HG02798 (cell line): ENCODE measurements around the gene CNKSR2.
A peak's percentile ranks its signal among the peaks of the same experiment; 100 is the strongest.
"Not testable (repeated sequence)": the region's sequence is repeated elsewhere in the genome, so short reads cannot be mapped to it uniquely, and the experiment has no call there.

Source experiments
- ATAC-seq: cut with Tn5 transposase; IDR thresholded peaks from one replicate; pipeline ENCODE4 v1.9.1; 2021; ENCODE audit warnings: mild to moderate bottlenecking; ENCODE audit not compliant: unreplicated experiment, poor library complexity

The CNKSR2 gene

DNA sequence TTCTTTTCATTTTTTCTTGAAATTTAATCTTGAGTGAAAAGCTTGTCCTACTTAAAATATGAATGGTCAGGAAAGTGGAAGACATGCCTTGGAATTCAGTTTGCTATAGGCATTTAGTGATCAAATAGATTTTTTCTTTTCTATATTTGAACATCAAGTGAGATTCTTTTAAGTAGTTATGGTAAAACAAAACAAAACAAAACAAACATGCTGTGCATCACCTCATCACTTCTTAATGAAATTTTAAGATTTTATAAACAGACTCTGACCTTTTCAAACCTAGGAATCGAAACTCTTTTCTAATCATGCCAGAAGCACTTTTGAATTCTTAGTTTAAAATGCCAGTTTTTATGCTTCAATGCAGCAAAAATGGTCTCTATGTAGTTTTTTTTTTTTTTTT lies 62.8 kb downstream of the CNKSR2 start:
- no peak for ATAC-seq

DNA sequence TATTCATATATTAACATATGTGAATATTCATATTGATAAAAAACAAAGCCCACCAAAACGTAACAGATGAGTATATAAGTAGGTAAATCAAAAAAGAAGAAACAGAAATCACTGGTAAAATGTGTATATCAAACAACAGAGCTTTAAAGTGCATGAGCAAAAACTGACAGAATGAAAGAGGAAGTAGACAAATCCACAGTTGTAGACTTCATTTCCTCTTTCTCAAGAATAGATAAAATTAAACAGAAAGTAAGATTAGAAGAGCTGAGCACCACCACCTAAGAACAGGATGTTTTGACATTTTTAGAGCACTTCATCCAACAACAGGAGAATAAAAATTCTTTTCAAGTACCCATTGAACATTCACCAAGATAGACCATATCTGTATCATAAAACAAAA lies 64.6 kb downstream of the CNKSR2 start:
- ATAC-seq, result peak; percentile 98

DNA sequence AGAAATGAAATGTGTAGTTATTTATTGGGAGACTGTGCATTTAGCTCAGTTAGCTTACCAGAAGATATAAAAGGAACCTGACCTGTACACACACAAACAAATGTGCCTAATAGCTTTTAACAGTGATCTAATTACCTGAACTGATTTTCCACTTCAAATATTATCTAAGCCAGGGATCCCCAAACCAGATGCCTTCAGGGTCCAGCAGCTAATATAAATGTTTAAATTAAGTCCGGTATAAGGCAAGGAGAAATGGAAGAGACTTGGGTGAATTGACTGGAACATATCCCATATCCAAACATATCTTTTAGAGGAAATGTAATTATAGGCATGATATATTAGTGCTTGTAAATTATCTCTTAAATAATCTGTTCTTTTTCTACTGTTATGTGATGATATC lies 66.7 kb downstream of the CNKSR2 start:
- no peak for ATAC-seq

DNA sequence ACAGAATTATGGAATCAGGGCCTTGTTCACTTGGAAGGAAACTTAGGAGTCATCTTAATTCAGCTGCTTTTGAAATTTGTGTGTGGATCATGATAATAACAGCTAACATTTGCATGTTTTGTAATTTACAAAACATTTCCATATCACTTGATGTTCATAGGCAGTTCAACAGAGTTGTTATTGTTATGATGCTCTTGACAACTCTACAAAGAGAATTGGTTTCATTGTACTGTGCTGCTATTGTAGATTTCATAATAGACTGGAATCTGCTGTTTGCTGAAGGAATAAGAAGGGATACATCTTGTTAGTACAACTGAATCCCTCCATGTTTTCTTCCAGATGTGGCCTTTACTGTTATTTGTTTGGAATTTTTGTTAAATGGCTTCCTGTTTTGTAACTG lies 83.5 kb downstream of the CNKSR2 start:
- ATAC-seq, result no peak

DNA sequence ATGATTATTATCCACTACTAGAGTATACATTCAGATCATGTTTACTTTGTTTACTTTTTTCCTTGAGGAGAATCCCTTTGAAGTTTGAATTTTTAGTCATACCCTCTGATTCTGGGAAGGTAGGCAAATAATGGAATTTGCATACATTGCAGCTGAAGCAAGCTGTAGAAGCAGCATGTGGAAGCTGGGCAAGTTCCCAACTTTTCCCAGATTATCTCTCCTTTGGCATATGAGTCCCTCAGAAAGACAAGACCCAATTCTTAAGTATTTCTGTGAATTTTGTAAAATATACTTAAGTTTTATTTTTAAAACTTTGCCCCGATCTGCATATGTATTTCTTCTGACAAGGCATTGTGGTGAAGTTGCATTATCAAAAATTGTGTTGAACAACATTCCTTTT lies 94.9 kb downstream of the CNKSR2 start:
- no peak for ATAC-seq

DNA sequence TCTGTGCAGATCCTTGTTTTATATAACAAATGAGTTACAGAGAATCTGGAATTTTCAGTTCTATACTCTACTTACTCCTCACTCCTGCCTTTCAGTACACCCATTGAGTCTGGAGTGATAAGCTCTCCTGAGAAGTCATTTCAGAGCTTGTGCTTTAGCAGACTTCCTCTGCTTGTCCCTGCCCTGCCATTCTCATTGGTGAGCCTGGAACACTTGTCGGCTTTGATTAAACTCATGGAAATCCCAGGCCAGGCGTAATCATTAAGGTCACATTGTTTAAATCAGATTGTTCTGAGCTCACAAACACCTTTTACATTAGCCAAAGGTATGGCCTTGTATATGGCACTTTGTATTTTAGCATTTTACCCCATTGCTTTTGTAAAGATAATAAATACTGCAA lies 102.7 kb downstream of the CNKSR2 start:
- no peak for ATAC-seq

DNA sequence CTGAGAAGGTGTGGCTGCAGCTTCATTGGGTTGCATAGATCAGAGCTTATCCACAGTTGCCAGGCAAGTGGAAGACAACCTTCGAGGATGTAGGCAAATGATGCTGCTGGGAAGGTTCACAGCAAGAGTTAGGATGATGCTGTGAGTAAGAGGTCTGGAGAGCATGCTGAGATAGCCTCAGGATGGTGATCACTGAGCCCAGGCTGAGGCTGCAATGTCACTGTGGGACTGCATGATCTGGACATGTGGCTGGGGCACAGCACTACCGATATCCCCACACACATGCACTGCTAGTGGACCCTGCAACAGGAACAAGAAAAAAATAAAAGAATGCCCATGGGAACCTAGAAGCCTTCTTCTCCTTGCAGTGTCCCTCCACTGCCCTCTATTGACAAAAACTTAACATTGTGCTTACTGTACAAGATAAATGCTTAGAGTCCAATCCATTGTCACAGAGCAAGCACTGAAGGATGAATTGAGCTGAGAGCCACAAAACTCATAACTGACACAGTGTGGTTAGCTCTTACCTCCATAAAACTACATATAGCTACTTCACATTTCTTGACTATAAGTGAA lies 105.6 kb downstream of the CNKSR2 start:
- peak; percentile 80 for ATAC-seq

DNA sequence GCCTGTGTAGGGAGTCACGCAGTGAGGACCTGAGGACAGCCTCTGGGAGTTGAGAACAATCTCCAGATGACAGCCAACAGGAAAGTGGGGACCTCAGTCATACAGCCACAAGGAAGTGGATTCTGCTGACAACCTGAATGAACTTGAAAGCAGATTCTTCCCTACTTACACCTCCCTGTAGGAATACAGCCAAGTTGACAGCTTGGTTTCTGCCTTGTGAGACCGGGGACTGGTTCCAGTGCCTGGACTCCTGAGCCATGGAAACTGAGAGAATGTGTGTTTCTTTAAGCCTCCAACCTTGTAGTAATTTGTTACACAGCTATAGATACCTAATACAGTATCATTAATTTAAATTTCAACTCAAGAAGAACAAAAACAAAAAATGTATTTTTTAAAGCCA lies 107.5 kb downstream of the CNKSR2 start:
- no peak for ATAC-seq

DNA sequence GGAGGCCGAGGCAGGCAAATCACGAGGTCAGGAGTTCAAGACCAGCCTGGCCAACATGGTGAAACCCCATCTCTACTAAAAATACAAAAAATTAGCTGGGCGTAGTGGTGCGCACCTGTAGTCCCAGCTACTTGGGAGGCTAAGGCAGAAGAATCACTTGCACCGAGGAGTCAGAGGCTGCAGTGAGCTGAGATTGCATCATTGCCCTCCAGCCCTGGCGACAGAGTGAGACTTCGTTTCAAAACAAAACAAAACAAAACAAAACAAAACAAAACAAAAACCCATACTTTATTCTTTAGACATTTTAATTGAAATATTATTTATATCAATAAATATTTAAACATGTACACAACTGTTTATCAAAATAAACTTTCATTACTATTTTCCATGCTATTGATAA lies 109.8 kb downstream of the CNKSR2 start:
- not testable (repeated sequence) for ATAC-seq

DNA sequence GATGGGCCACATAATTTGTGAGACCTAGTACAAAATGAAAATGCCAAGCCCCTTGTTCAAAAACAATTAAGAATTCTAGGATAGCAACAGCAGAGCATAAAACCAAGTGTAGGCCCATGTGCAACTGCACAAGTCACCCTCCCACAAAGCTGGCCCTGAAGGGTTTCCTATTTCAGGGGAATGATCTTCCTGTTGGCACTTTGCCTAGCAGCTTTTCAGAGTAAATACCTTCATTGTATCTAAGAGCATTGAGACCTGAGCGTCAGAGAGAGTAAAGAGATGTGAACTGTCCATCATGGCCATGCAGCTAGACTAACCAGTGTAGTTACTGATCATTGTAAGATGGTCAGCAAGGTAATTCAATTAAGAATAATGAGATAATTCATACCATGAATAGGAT lies 113.6 kb downstream of the CNKSR2 start:
- no peak for ATAC-seq

DNA sequence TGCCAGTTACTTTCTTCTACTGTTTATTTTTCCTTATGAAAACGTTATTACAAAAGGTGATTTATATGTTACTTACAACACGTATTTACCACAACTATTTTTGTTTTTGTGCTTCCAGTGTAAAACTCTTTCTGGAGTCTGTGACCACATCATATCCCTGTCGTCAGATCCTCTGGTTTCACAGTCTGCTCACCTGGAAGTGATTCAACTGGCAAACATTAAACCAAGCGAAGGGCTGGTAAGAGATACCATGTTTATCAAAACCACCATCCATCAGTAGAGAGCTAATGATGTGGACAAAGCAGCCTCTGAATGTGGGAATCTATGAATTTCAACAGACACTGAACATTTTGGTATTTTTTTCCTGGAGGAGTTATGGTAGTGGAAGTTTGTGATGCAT lies 116.1 kb downstream of the CNKSR2 start:
- no peak for ATAC-seq

DNA sequence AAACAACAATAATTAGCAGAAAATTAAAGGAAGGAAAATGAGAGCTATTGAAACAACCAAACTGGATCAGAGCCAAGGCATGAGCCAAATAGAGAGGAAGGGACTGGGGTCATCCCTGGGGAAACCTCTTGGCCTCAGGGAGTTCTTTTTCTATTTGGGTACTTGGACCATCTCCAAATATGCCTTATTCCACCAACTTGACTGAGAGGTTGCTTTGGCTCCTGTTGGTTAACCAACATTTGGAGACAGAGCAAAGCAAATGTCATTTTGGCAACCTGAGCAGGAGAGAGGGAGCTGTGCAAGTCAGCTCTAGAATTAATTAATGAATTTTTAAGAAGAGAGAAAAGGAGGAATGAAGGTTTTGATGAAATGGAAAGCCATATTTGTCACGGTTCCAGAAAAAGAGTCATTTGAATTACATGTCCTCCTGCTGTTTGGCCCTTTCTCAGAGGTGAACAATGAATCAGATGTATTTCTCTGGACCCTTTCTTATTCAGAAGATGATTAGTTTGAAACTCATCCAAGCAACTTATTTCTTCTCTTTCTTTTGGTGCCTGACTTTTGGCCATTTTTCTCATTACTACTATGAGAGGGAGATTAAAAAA lies 119.1 kb downstream of the CNKSR2 start:
- ATAC-seq, result no peak

DNA sequence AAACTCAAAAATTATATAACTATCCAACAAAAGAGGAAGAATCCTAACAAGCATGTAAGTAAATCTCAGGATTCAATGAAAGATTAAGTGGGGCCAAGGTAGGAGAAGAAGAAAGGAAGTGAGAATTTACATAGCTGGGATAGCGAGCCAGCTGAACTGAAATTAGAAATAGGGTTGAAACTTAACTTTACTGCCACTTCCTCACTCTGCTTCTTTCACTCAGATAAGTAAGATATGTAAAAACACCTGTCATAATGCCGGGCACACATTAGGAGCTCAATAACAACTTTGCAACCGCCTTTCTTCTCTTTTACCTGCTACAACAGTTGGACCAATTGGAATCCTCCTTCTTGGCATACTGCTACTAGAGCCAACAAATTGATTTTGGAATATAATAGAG lies 129.4 kb downstream of the CNKSR2 start:
- ATAC-seq, result peak; percentile 93

DNA sequence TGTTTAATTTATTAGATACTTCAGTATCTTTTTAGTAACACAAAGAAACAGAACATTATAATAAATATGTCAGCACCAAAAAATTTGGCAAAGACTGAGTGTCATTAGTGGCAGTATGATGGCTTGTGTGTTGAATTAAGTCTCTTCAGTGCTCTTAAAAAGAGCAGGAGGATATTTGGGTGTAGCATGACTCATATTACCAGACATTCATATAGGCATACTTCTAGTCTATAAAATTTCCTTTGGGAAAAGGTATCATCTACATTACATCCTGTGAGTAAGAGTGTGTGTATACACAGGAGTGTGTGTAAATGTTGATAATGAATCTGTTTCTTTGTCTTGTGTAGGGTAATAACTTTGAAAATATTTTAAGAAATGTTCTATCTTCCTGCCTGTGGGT lies 135.7 kb downstream of the CNKSR2 start:
- ATAC-seq, result no peak

DNA sequence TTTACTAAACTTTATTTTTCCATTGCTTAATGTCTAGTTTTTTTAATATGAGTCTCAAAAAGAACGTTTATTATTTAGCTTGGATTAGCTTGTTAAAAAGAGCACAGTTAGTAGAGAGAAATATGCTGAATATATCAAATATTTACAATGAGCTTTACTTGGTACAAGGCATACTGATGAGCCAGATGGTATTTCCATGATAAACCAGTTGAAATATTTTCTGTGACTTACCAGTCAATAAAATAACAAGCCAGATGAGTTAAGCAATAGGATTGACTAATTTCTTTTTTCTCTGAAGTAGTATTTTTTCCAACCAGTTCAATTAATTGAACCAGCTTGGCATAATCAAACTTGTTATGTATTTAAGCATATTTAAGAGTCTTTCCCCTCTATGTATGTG lies 149.8 kb downstream of the CNKSR2 start:
- ATAC-seq, result no peak

DNA sequence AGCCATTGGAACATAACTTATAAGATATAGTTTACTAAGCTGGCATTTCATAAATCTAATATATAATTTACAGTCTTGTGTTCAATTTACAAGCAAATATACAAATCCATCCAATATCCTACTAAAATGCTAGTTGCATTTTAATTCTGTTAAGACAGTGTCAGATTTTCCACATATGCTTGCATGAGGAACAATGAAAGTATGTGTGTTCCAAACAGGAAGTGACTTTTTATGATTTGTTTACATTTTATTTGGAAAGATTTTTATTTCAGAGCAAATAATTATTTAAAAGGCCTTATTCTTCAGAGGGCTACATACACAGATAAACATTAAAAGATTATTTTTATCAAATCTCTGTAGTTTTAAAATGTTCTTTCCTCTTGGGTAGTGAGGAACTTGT lies 153.9 kb downstream of the CNKSR2 start:
- no peak for ATAC-seq

DNA sequence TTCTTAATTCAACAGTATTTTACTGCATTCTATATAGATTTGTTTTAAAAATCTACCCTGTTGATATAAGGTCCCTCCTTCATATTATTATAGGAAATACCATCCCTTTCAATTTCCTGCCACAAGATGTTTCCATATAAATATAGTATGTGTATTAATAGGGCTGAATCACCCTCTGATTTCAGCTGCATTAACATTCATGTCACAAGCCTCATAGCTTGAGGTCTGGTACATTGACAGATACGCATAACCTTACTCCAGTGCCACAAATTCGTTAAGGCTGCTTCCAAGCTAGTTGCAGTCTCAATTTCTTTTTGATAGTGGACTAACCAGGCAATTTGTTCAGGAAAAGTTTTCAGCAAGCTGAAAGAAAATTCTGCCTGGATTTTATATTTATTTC lies 155.6 kb downstream of the CNKSR2 start:
- ATAC-seq, result no peak

DNA sequence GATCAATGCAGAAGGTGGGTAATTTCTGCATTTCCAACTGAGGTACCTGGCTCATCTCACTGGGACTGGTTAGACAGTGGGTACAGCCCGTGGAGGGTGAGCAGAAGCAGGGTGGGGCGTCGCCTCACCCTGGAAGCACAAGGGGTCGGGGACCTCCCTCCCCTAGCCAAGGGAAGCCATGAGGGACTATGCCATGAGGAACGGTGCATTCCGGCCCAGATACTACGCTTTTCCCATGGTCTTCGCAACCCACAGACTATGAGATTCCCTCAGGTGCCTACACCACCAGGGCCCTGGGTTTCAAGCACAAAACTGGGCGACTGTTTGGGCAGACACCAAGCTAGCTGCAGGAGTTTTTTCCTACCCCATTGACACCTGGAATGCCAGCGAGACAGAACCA lies 170.4 kb downstream of the CNKSR2 start:
- not testable (repeated sequence) for ATAC-seq

DNA sequence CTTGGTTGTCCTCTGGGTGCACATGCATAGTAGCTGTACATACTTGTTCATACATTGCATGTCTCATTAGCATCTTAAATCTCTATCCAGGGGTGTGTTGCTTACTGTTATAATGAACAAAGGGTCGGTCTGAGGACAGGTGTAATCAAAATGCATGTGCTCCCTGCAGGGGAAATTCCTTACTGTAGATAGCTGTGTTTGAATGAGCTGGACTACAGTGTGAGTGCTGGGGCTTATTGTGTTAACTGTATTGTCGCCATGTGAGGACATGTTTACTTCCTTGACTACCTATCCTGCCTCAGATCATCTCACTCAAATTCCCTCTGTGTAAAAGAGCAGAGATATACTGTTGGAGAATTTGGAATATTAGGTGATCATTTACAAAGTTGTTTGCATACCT lies 185.2 kb downstream of the CNKSR2 start:
- ATAC-seq, result no peak

DNA sequence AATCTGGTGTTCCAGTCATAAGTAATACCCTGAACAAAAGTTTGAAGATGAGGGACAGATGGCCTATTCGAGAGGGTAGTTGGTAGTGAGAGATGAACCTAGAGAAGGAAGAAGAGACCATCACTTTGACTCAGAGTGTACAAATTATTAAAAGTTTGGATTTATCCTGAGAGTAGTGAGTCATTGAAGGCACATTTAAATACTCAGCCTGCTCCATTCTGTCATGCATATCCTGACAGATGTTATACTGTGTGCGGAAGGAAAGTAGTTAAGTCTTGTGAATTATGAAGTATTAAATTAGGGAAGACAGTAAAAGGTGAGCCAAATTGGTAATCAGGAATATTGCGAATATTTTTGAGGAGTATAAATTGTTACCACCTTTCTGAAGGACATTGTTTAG lies 190.8 kb downstream of the CNKSR2 start:
- ATAC-seq, result no peak

DNA sequence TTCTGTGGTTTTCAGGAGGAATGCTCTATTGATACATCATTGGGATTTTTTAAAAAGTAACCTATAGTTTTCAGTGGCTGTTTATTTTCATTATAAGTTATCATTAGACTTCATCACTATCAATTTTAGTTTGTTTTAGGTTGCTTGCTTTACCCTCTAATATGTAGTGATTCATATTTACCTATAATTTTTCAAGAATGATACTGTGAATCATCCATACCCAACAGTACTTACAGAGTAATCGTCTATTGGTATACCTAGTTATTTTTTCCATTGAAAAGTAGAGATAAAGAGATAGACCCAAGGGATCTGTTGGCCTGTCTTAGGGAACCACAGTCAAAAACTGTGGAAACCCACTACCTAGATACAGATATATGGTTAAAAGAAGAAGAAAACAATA lies 200.6 kb downstream of the CNKSR2 start:
- ATAC-seq, result no peak

DNA sequence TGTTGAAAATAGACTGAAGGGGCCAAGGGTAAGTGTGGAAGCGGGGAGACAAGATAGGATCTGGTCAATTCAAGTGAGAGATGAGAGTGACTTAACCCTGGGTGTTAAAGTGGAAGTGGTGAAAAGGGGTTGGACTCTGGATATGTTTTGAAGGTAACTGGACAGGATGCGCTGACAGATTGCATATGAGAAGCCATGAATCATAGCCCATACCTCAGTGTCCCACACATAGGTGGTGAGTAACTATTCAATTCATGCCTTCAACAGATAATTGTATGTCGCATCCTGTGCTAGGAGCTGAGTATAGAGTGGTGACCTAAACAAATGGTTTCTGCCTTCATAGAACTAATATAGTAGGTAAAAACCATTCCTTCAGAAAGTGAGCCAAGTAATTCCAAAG lies 207.3 kb downstream of the CNKSR2 start:
- ATAC-seq, result no peak

DNA sequence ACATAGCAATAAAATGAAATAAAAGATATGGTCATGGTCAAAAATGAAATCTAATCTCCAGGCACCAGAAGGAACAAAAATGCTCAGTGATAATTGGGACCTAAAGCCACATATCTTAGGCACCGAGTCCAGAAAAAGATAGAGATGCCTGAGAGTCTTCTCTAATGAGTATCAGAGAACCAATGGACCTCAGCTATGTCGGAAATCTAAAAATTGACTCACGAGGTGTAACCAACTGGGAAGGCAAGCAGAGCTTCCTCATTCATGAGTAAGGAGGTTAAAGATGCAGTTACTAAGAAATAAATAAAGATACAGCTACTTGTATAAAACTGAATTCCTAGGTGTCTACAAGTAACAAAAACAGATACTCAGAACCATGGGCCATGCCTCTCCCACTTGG lies 211.8 kb downstream of the CNKSR2 start:
- ATAC-seq, result no peak
